Upper lobe of left lung (tissue), 6 donors: ENCODE results near the gene PAIP1. TPM values are rescaled to one million over a fixed set of nuclear protein-coding genes. Genes with fewer than 3 reads are reported as not detected.

Experiments used
- ATAC-seq, 2 donors: fragments of 200-7000 bp; cut with Tn5 transposase; one replicate each; pipeline ENCODE4 v1.9.1; 2022; ENCODE audit warnings: mild to moderate bottlenecking in 2 of 2, moderate library complexity in 2 of 2; ENCODE audit not compliant: low FRiP score in 2 of 2
- DNase-seq, 2 donors: peaks; one replicate each; pipeline ENCODE4 v3.0.0-alpha.2; 2019 to 2020
- H3K27ac ChIP-seq, 4 donors: fragments of 200-600 bp; sonication (generic); one replicate each; pipeline ENCODE4 v1.5.1; 2016 to 2019
- H3K27me3 ChIP-seq, 4 donors: fragments of 200-600 bp; sonication (generic); one replicate each; pipeline ENCODE4 v1.5.1; 2017 to 2019
- H3K36me3 ChIP-seq, 4 donors: fragments of 200-600 bp; sonication (generic); one replicate each; pipeline ENCODE4 v1.5.1; 2016 to 2019
- H3K4me1 ChIP-seq, 4 donors: fragments of 200-600 bp; sonication (generic); one replicate each; pipeline ENCODE4 v1.5.1; 2018 to 2019
- H3K4me3 ChIP-seq, 4 donors: fragments of 200-600 bp; sonication (generic); one replicate each; pipeline ENCODE4 v1.5.1; 2017 to 2019; ENCODE audit warnings: mild to moderate bottlenecking in 2 of 4, moderate library complexity in 1 of 4
- H3K9me3 ChIP-seq, 4 donors: fragments of 200-600 bp; sonication (generic); one replicate each; pipeline ENCODE4 v1.5.1; 2018 to 2019
- EP300 ChIP-seq, 4 donors: sonication (generic); formaldehyde crosslinking; IDR thresholded peaks; one replicate each; pipeline ENCODE4 v1.5.1; 2017; ENCODE audit warnings: antibody characterized with exemption in 4 of 4, control low read depth in 2 of 4
- POLR2A ChIP-seq, 4 donors: fragments of 450-650 bp; IDR thresholded peaks; one replicate each; pipeline ENCODE4 v1.5.1; 2016 to 2017; ENCODE audit warnings: antibody characterized with exemption in 4 of 4, mild to moderate bottlenecking in 2 of 4
- POLR2AphosphoS5 ChIP-seq, 2 donors: sonication (generic); formaldehyde crosslinking; IDR thresholded peaks; one replicate each; pipeline ENCODE4 v1.5.1; 2017; ENCODE audit warnings: antibody characterized with exemption in 2 of 2
- WGBS, 2 donors: methylation state at CpG; one replicate each; pipeline ENCODE4 v1.1.5; 2017 to 2018; 5-methylcytosine and 5-hydroxymethylcytosine counted together
- total RNA-seq, 6 donors: library from RNA; depleted of rRNA in 4 of 6; stranded (reverse); fragments of >200 nt in 4 of 6; gene quantifications; one replicate each; pipeline versions ENCODE4 v1.1.0 to v1.2.1, GENCODE V29; 2016 to 2021
- TF ChIP-seq, protein P1 (sequence below), 6 experiments: fragments of 450-650 bp in 4 of 6; fragments of 200-600 bp in 2 of 6; sonication (generic) in 2 of 6; IDR thresholded peaks; one replicate each; pipeline ENCODE4 v1.5.1; 2016 to 2019; ENCODE audit warnings: antibody characterized with exemption in 6 of 6
- donor health status: DM: no; HTN: no; CAD: no; lungs with moderate emphysema.
- donor health status: DM: no; HTN: yes; CAD: no; lungs with severe emphysema.

Gene PAIP1
- total RNA-seq, 6 donors from 2014 or later: 44.9 to 81.0 (median 67.2) TPM

DNA sequence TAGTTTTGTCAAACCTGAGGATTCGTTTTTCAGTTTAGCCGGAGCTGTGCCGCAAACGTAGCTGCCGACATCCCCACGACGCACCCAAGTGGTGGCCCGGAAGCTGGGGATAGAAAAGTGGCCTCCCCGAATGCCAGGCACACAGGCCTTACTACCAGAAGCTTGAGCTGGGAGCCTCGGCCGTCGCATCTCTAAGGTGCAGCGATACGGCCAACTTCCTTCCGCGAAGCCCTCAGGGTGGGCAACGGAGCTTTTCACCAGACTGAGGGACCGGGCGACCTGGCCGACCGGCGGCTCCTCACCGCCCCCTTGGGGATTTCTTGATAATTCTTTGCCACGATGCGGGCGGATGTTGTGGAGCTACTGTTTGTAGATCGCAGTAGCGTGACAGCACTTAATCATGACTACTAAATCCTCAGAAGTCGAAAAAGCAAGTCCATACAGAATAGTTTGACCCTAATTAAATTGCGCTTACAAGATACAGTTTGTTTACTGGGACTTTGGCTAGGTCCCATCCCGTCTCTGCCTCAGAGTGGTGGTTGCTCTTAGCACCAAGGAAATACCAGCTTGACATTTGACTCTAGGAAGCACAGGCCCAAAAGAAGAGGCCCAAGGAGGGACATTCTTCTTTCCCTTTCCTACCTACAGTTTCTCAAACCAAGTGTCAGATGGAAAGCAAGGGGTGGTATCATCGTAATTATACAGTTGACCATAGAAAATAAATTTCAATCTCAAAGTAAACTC lies 72.6 kb downstream of the PAIP1 start:
- WGBS, 2 donors: 4% methylated on average over 23 to 26 of the region's 32 CpGs
- H3K27me3 ChIP-seq: no peaks in the 10 kb centered on the region
- peak; percentile 89 to 94 for ATAC-seq
- H3K4me1 ChIP-seq: peaks cover 9 to 27% (median 13%) of the 10 kb centered on the region in 4 donors
- no peaks in the 10 kb centered on the region for H3K36me3 ChIP-seq
- H3K9me3 ChIP-seq: no peaks in the 10 kb centered on the region
- peak in 1 of 4 donors; percentile 69 for TF ChIP-seq POLR2A (IDR thresholded peaks at IDR 0.05)
- no peak for TF ChIP-seq EP300 (IDR thresholded peaks at IDR 0.05)
- TF ChIP-seq, protein P1, sequence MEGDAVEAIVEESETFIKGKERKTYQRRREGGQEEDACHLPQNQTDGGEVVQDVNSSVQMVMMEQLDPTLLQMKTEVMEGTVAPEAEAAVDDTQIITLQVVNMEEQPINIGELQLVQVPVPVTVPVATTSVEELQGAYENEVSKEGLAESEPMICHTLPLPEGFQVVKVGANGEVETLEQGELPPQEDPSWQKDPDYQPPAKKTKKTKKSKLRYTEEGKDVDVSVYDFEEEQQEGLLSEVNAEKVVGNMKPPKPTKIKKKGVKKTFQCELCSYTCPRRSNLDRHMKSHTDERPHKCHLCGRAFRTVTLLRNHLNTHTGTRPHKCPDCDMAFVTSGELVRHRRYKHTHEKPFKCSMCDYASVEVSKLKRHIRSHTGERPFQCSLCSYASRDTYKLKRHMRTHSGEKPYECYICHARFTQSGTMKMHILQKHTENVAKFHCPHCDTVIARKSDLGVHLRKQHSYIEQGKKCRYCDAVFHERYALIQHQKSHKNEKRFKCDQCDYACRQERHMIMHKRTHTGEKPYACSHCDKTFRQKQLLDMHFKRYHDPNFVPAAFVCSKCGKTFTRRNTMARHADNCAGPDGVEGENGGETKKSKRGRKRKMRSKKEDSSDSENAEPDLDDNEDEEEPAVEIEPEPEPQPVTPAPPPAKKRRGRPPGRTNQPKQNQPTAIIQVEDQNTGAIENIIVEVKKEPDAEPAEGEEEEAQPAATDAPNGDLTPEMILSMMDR (IDR thresholded peaks at IDR 0.05): peak; percentile 66 to 85 (median 78)
- DNase-seq: peak; percentile 88 to 92
- peak overlapping the region; percentile 65 to 91 (median 74) for H3K4me3 ChIP-seq
- H3K27ac ChIP-seq: peak overlapping the region; percentile 94 to 99 (median 96)

DNA sequence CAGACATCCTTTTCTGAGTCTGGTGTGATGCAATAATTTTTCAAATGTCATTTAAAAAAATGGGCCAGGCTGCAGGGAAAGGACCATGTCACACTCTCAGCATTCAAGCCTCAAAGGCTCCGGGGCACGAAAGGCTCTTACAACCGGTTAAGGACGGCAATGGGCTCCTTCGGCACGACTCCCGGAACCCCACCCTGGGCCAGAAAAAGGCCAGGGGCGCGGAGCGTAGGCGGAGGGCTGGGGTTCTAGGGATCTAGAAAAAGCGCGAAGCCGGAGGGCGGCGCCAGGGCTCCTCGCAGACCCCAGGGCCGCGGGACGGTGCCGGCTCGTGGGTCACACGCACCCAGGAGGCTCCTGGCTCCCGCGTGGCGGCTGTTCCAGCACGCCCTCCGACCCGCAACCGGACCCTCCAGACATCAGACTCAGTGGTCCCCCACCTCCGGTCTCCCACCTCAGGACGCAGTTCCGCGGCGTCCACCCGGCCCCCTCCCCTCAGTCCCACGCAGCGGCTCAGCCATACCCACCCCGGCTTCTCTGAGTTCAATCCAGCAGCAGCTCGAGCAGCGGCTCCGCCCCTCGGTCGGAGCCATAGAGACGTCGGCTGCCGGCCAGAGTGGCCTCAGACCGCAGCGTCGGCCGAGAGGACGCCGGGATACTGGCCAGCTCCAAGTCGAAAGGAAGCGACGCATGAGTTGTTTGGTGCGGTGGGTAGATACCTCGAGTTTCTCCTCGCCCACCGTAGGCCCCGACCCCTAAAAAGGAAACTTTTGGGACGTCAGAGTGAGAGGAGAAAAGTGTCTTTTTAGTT lies 73.4 kb downstream of the PAIP1 start, which contains the start of gene TMEM267:
Gene TMEM267 (minus strand): TSS at position 568 of the 808 bp plus-strand sequence. CDS start 29,896 bp downstream, outside the sequence.
- TF ChIP-seq POLR2A (IDR thresholded peaks at IDR 0.05): peak; percentile 57 to 95 (median 80)
- peak; percentile 84 to 86 for TF ChIP-seq POLR2AphosphoS5 (IDR thresholded peaks at IDR 0.05)
- TF ChIP-seq EP300 (IDR thresholded peaks at IDR 0.05): peak in 1 of 4 donors; percentile 54
- TF ChIP-seq, protein P1 (IDR thresholded peaks at IDR 0.05): no peak
- Histone ChIP-seq H3K36me3 (no peaks in the 10 kb centered on the region), H3K27me3 (no peaks in the 10 kb centered on the region), H3K4me1 (peaks cover 9 to 27% (median 13%) of the 10 kb centered on the region in 4 donors), H3K27ac (peak within 1 kb of the TSS; percentile 94 to 99 (median 96)), H3K4me3 (peak within 1 kb of the TSS; percentile 65 to 91 (median 74)), H3K9me3 (no peaks in the 10 kb centered on the region)
- ATAC-seq (peak; percentile 99), DNase-seq (peak; percentile 95 to 96)
- 1 to 2% methylated on average over 18 to 25 of the region's 62 CpGs for WGBS, 2 donors

DNA sequence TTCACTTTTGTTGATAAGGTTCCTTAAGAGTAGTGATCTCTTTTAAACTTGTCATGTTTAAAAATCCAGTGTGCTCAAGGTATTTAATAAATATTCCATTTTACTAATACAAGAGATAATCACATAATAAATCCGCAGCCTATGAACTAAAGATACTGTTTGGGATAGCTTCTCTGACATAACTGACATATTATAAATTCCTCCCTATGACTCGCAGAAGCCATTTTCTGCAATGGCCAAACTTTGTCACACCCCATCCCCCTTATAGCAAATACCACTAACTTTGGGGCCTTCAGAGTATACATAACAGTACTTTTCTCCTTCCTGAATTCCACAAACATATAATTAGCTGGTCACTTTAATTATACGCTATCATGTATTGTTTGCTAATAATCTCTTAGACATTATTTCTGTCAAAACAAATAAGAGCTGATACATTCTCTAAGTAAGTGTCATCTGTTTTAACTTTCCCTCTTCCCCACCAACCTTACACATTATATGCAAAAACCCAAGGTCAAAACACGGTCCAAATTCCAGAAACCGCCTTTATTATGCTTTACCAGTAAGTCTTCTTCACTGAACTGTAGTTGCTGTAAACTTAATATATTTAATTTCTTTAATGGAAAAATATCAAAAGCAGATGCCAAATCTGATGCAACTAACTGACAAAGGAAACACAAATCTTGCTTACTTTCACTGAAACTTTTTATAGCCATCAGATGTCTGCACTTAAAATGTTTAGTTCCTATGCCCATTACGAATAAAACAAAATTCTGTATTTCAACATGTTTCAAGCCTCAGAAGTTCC lies 74.2 kb downstream of the PAIP1 start:
- TF ChIP-seq EP300 (IDR thresholded peaks at IDR 0.05) (no peak), POLR2AphosphoS5 (IDR thresholded peaks at IDR 0.05) (no peak), POLR2A (IDR thresholded peaks at IDR 0.05) (no peak)
- TF ChIP-seq, protein P1 (IDR thresholded peaks at IDR 0.05): no peak
- peak overlapping the region; percentile 94 to 99 (median 96) for H3K27ac ChIP-seq
- WGBS, 2 donors: 47% methylated on average over 6 of the region's 6 CpGs

More for the DNA sequence above, 74.2 kb downstream of the PAIP1 start:
- no peaks in the 10 kb centered on the region for H3K36me3 ChIP-seq
- peak overlapping the region; percentile 65 to 91 (median 74) for H3K4me3 ChIP-seq
- no peak for DNase-seq
- no peak for ATAC-seq
- H3K9me3 ChIP-seq: no peaks in the 10 kb centered on the region
- no peaks in the 10 kb centered on the region for H3K27me3 ChIP-seq
- peaks cover 9 to 27% (median 13%) of the 10 kb centered on the region in 4 donors for H3K4me1 ChIP-seq

Other genes starting within 250 kb of the PAIP1 start
- 100 to 1,000 TPM in 3 of 6 donors, 10 to 100 TPM in 3; 47.1 to 174 (median 107) TPM for gene HMGCS1, start 243.7 kb downstream of the PAIP1 start, total RNA-seq
- gene CCL28, start 144.7 kb downstream of the PAIP1 start, total RNA-seq: 1 to 10 TPM; 1.1 to 9.4 (median 6.0) TPM
- gene TMEM267, start 73.2 kb downstream of the PAIP1 start, total RNA-seq: 10 to 100 TPM in 4 of 6 donors, 1 to 10 TPM in 2; 3.6 to 27.2 (median 12.3) TPM
- 1 to 10 TPM in 4 of 6 donors, under 1 TPM in 2; 0.79 to 2.1 (median 1.1) TPM for gene C5orf34, start 41.9 kb downstream of the PAIP1 start, total RNA-seq
- gene NNT, start 46.1 kb upstream of the PAIP1 start, total RNA-seq: 10 to 100 TPM; 18.5 to 63.6 (median 49.7) TPM